ENCODE measurements around the gene ZNF641. TPM values are rescaled to one million over a fixed set of nuclear protein-coding genes. Genes with fewer than 3 reads are reported as not detected.

Gene ZNF641
- polyA plus RNA-seq: 11.1 TPM

- peak within 1 kb of the TSS; percentile 89 to 99 (median 92) for H3K27ac Mint-ChIP-seq
- H3K27me3 Mint-ChIP-seq: no peaks in the 10 kb centered on the region
- H3K36me3 Mint-ChIP-seq: peaks cover 6% of the 10 kb centered on the region
- peak within 1 kb of the TSS; percentile 95 to 99 (median 98) for H3K4me3 Mint-ChIP-seq
- H3K9me3 Mint-ChIP-seq: no peaks in the 10 kb centered on the region
- peaks cover 9 to 22% (median 14%) of the 10 kb centered on the region in 3 donors for H3K4me1 Mint-ChIP-seq
These were observed at the start of gene ZNF641 for GRCh38 chr12:48350249-48351021. TSS of gene ZNF641 (minus strand) at chr12:48350919. CDS start at chr12:48348090, 2,829 bp downstream.

- H3K36me3 Mint-ChIP-seq: peaks cover 2% of the 10 kb centered on the region
- peaks cover 28% of the 10 kb centered on the region for H3K27me3 Mint-ChIP-seq
- no peaks in the 10 kb centered on the region for H3K9me3 Mint-ChIP-seq
- no peak overlapping the region for H3K4me3 Mint-ChIP-seq
- H3K27ac Mint-ChIP-seq: no peak overlapping the region
- peaks cover 0 to 2% (median 0%) of the 10 kb centered on the region in 3 donors for H3K4me1 Mint-ChIP-seq
These were observed 39.3 kb upstream of the ZNF641 start for GRCh38 chr12:48390026-48390425.

GRCh38 chr12:48389409-48389808, 38.7 kb upstream of the ZNF641 start:
- Mint-ChIP-seq H3K4me3 (no peak overlapping the region), H3K4me1 (peaks cover 0 to 2% (median 0%) of the 10 kb centered on the region in 3 donors), H3K27me3 (peaks cover 28% of the 10 kb centered on the region), H3K36me3 (peaks cover 2% of the 10 kb centered on the region), H3K27ac (peak overlapping the region in 1 of 3 donors; percentile 18), H3K9me3 (no peaks in the 10 kb centered on the region)

DNA sequence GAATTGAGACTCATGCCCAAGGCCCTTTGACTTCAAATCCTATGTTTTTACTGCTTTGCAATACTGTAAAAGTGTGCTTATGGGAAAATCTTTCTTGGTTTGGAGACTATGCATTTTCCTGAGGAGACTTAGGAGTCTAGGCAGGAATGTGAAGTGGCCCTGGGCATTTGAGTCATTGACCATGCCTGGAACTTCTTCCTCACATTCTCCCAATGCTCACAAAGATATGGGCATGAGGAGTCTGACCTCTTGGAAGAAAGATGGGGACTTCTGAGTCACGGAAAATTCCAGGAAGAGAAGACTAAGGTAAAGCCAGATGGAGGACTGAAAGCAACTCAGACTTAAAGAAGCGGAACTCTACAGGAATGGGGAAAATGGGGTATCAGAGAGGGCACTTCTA, 38.2 kb upstream of the ZNF641 start:
- Mint-ChIP-seq H3K4me1 (peaks cover 0 to 2% (median 0%) of the 10 kb centered on the region in 3 donors), H3K36me3 (no peaks in the 10 kb centered on the region), H3K9me3 (no peaks in the 10 kb centered on the region), H3K27ac (no peak overlapping the region), H3K27me3 (peaks cover 24% of the 10 kb centered on the region), H3K4me3 (no peak overlapping the region)

DNA sequence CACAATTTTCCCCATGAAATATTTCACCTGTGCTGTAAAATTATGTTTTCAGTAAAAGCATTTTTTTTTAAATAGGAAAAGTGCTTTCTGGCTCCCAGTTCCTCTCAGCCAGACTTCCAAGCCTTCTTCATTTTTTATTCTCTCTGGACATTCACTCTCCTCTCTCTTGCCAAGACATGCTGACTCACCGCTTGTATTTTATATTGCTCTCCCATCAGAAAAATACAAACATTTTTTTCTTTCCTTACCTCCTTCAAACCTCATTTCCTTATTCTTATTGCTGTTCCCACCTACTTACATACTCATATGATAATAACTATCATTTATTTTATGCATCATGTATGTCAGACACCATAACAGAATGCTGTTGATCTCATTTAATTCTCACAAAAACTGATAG, 37.7 kb upstream of the ZNF641 start:
- Mint-ChIP-seq H3K4me3 (no peak overlapping the region), H3K9me3 (no peaks in the 10 kb centered on the region), H3K36me3 (no peaks in the 10 kb centered on the region), H3K4me1 (peaks cover 0 to 2% (median 0%) of the 10 kb centered on the region in 3 donors), H3K27ac (no peak overlapping the region), H3K27me3 (peaks cover 22% of the 10 kb centered on the region)

- Mint-ChIP-seq H3K4me1 (no peaks in the 10 kb centered on the region), H3K27ac (no peak overlapping the region), H3K27me3 (peaks cover 3% of the 10 kb centered on the region), H3K4me3 (no peak overlapping the region), H3K36me3 (peaks cover 2% of the 10 kb centered on the region), H3K9me3 (peaks cover 0 to 3% (median 0%) of the 10 kb centered on the region in 3 donors)
These were observed 29.9 kb upstream of the ZNF641 start for GRCh38 chr12:48380596-48380995.

GRCh38 chr12:48379794-48380193, 29.1 kb upstream of the ZNF641 start:
- Mint-ChIP-seq H3K9me3 (peaks cover 0 to 3% (median 0%) of the 10 kb centered on the region in 3 donors), H3K27me3 (peaks cover 5% of the 10 kb centered on the region), H3K36me3 (peaks cover 2% of the 10 kb centered on the region), H3K4me1 (no peaks in the 10 kb centered on the region), H3K4me3 (no peak overlapping the region), H3K27ac (no peak overlapping the region)

- Mint-ChIP-seq H3K4me3 (no peak overlapping the region), H3K9me3 (peaks cover 0 to 3% (median 0%) of the 10 kb centered on the region in 3 donors), H3K27me3 (peaks cover 5% of the 10 kb centered on the region), H3K27ac (no peak overlapping the region), H3K36me3 (peaks cover 2% of the 10 kb centered on the region), H3K4me1 (no peaks in the 10 kb centered on the region)
These were observed 26.9 kb upstream of the ZNF641 start for GRCh38 chr12:48377646-48378045.

- H3K27me3 Mint-ChIP-seq: peaks cover 6% of the 10 kb centered on the region
- H3K27ac Mint-ChIP-seq: no peak overlapping the region
- no peaks in the 10 kb centered on the region for H3K4me1 Mint-ChIP-seq
- peaks cover 0 to 4% (median 3%) of the 10 kb centered on the region in 3 donors for H3K9me3 Mint-ChIP-seq
- H3K36me3 Mint-ChIP-seq: no peaks in the 10 kb centered on the region
- no peak overlapping the region for H3K4me3 Mint-ChIP-seq
These were observed 23.4 kb upstream of the ZNF641 start for GRCh38 chr12:48374164-48374563.

GRCh38 chr12:48366131-48366530, 15.4 kb upstream of the ZNF641 start:
- H3K9me3 Mint-ChIP-seq: peaks cover 0 to 5% (median 4%) of the 10 kb centered on the region in 3 donors
- no peaks in the 10 kb centered on the region for H3K4me1 Mint-ChIP-seq
- H3K36me3 Mint-ChIP-seq: peaks cover 1% of the 10 kb centered on the region
- no peak overlapping the region for H3K4me3 Mint-ChIP-seq
- H3K27me3 Mint-ChIP-seq: peaks cover 1% of the 10 kb centered on the region
- no peak overlapping the region for H3K27ac Mint-ChIP-seq

GRCh38 chr12:48361664-48362339, 11.1 kb upstream of the ZNF641 start:
- no peak overlapping the region for H3K27ac Mint-ChIP-seq
- H3K4me1 Mint-ChIP-seq: no peaks in the 10 kb centered on the region
- no peak overlapping the region for H3K4me3 Mint-ChIP-seq
- H3K36me3 Mint-ChIP-seq: no peaks in the 10 kb centered on the region
- H3K27me3 Mint-ChIP-seq: no peaks in the 10 kb centered on the region
- no peaks in the 10 kb centered on the region for H3K9me3 Mint-ChIP-seq

GRCh38 chr12:48358937-48359513, 8.3 kb upstream of the ZNF641 start:
- H3K27me3 Mint-ChIP-seq: no peaks in the 10 kb centered on the region
- no peaks in the 10 kb centered on the region for H3K36me3 Mint-ChIP-seq
- no peaks in the 10 kb centered on the region for H3K4me1 Mint-ChIP-seq
- H3K27ac Mint-ChIP-seq: no peak overlapping the region
- no peaks in the 10 kb centered on the region for H3K9me3 Mint-ChIP-seq
- H3K4me3 Mint-ChIP-seq: no peak overlapping the region

GRCh38 chr12:48356041-48356768, 5.5 kb upstream of the ZNF641 start:
- H3K4me1 Mint-ChIP-seq: peaks cover 0 to 3% (median 1%) of the 10 kb centered on the region in 3 donors
- no peaks in the 10 kb centered on the region for H3K36me3 Mint-ChIP-seq
- H3K27ac Mint-ChIP-seq: no peak overlapping the region
- no peaks in the 10 kb centered on the region for H3K27me3 Mint-ChIP-seq
- H3K9me3 Mint-ChIP-seq: no peaks in the 10 kb centered on the region
- no peak overlapping the region for H3K4me3 Mint-ChIP-seq

DNA sequence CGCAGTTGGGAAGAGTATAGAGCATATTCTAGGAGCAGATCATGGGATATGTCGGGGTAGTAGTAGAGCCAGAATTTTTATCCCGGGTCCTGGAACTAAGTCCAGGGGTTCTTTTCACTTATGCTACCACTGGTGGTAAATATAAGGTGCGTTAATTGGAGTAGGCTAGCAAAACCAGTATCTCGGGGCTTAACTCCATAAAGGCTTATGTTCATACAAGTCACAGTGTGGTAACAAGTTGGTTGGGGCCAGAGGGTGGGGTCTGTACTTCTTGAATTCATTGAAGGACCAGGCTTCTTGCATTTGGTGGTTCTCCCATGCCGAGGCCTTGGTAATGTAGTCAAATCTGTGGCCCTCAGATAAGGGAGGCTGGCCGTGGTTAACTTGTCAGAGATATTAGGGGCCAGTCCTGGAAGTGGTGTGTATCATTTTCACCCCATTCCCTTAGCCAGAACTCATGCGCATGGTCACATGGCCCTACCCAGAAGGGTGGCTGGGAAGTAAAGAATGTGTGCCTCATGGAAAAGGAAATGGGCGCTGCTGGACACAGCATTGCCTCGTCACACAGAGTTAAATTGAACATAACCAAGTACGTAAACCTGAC, 1.5 kb upstream of the ZNF641 start:
- H3K27me3 Mint-ChIP-seq: no peaks in the 10 kb centered on the region
- H3K4me3 Mint-ChIP-seq: peak overlapping the region in 3 of 4 donors; percentile 8 to 91 (median 19)
- peaks cover 9 to 22% (median 14%) of the 10 kb centered on the region in 3 donors for H3K4me1 Mint-ChIP-seq
- H3K9me3 Mint-ChIP-seq: no peaks in the 10 kb centered on the region
- no peaks in the 10 kb centered on the region for H3K36me3 Mint-ChIP-seq
- H3K27ac Mint-ChIP-seq: peak overlapping the region in 1 of 3 donors; percentile 18

All from IgD-negative memory B cell (primary cell).